ENCODE results near the gene AOPEP.

AOPEP gene

GRCh38 chr9:94808926-94809700 lies 82.6 kb downstream of the AOPEP start:
- DNase-seq: no peak
- no peak overlapping the region for H3K4me2 ChIP-seq (ENCODE audit: low read depth, low read length)
- no peak overlapping the region for H3K9ac ChIP-seq (ENCODE audit: low read length)
- no peaks in the 10 kb centered on the region for H3K4me1 ChIP-seq (ENCODE audit: low read length)
- H3K27me3 ChIP-seq (replicated peaks; ENCODE audit: insufficient read depth, low read length): no peaks in the 10 kb centered on the region
- no peaks in the 10 kb centered on the region for H3F3A ChIP-seq (ENCODE audit: insufficient read depth, low read length)
- H4K20me1 ChIP-seq (ENCODE audit: insufficient read depth, low read length): no peaks in the 10 kb centered on the region
- H3K79me2 ChIP-seq (ENCODE audit: low read length): no peaks in the 10 kb centered on the region
- no peak overlapping the region for H3K4me3 ChIP-seq (ENCODE audit: low read length)
- H2AFZ ChIP-seq (ENCODE audit: low read length): no peak overlapping the region
- TF ChIP-seq EZH2 (optimal IDR thresholded peaks at IDR 0.05; ENCODE audit: low read depth, low read length): no peak
- TF ChIP-seq CTCF (IDR thresholded peaks at IDR 0.05; ENCODE audit: low read length): no peak
- TF ChIP-seq EZH2phosphoT487 (IDR thresholded peaks at IDR 0.05; ENCODE audit: low read length): no peak
- H3K9me2 ChIP-seq (replicated peaks; ENCODE audit: insufficient read depth, low read length): no peaks in the 10 kb centered on the region
- H3K27ac ChIP-seq (ENCODE audit: low read length): no peak overlapping the region
- no peaks in the 10 kb centered on the region for H3K36me3 ChIP-seq (replicated peaks; ENCODE audit: insufficient read depth, low read length)
- H3K9me3 ChIP-seq (replicated peaks; ENCODE audit: insufficient read depth, low read length): no peaks in the 10 kb centered on the region

- Histone ChIP-seq H2AFZ (ENCODE audit: low read length) (no peak overlapping the region), H3K9me3 (replicated peaks; ENCODE audit: insufficient read depth, low read length) (no peaks in the 10 kb centered on the region), H3K4me3 (ENCODE audit: low read length) (no peak overlapping the region), H4K20me1 (ENCODE audit: insufficient read depth, low read length) (no peaks in the 10 kb centered on the region), H3K27me3 (replicated peaks; ENCODE audit: insufficient read depth, low read length) (no peaks in the 10 kb centered on the region), H3K27ac (ENCODE audit: low read length) (no peak overlapping the region), H3K79me2 (ENCODE audit: low read length) (no peaks in the 10 kb centered on the region), H3K4me2 (ENCODE audit: low read depth, low read length) (no peak overlapping the region), H3F3A (ENCODE audit: insufficient read depth, low read length) (no peaks in the 10 kb centered on the region), H3K4me1 (ENCODE audit: low read length) (no peaks in the 10 kb centered on the region), H3K9ac (ENCODE audit: low read length) (no peak overlapping the region), H3K36me3 (replicated peaks; ENCODE audit: insufficient read depth, low read length) (no peaks in the 10 kb centered on the region), H3K9me2 (replicated peaks; ENCODE audit: insufficient read depth, low read length) (no peaks in the 10 kb centered on the region)
- no peak for TF ChIP-seq CTCF (IDR thresholded peaks at IDR 0.05; ENCODE audit: low read length)
- no peak for TF ChIP-seq EZH2 (optimal IDR thresholded peaks at IDR 0.05; ENCODE audit: low read depth, low read length)
- no peak for TF ChIP-seq EZH2phosphoT487 (IDR thresholded peaks at IDR 0.05; ENCODE audit: low read length)
- DNase-seq: no peak
These were observed 83.3 kb downstream of the AOPEP start for GRCh38 chr9:94809778-94810177.

- H3K27ac ChIP-seq (ENCODE audit: low read length): no peak overlapping the region
- no peak for DNase-seq
These were observed 84.6 kb downstream of the AOPEP start for GRCh38 chr9:94811074-94811473.

More at GRCh38 chr9:94811074-94811473, 84.6 kb downstream of the AOPEP start:
- H3F3A ChIP-seq (ENCODE audit: insufficient read depth, low read length): no peaks in the 10 kb centered on the region
- TF ChIP-seq EZH2 (optimal IDR thresholded peaks at IDR 0.05; ENCODE audit: low read depth, low read length) (no peak), CTCF (IDR thresholded peaks at IDR 0.05; ENCODE audit: low read length) (no peak), EZH2phosphoT487 (IDR thresholded peaks at IDR 0.05; ENCODE audit: low read length) (no peak)
- H3K9me2 ChIP-seq (replicated peaks; ENCODE audit: insufficient read depth, low read length): no peaks in the 10 kb centered on the region
- no peaks in the 10 kb centered on the region for H3K9me3 ChIP-seq (replicated peaks; ENCODE audit: insufficient read depth, low read length)
- H3K9ac ChIP-seq (ENCODE audit: low read length): no peak overlapping the region
- no peaks in the 10 kb centered on the region for H4K20me1 ChIP-seq (ENCODE audit: insufficient read depth, low read length)
- H3K27me3 ChIP-seq (replicated peaks; ENCODE audit: insufficient read depth, low read length): no peaks in the 10 kb centered on the region
- H3K4me2 ChIP-seq (ENCODE audit: low read depth, low read length): no peak overlapping the region
- H3K4me3 ChIP-seq (ENCODE audit: low read length): no peak overlapping the region
- no peaks in the 10 kb centered on the region for H3K79me2 ChIP-seq (ENCODE audit: low read length)
- H2AFZ ChIP-seq (ENCODE audit: low read length): no peak overlapping the region
- no peaks in the 10 kb centered on the region for H3K36me3 ChIP-seq (replicated peaks; ENCODE audit: insufficient read depth, low read length)
- no peaks in the 10 kb centered on the region for H3K4me1 ChIP-seq (ENCODE audit: low read length)

Measured in MM.1S (cell line).